Common myeloid progenitor, CD34-positive (primary cell): ENCODE data around the gene C17orf100.
"Not testable (repeated sequence)": the region's sequence is repeated elsewhere in the genome, so short reads cannot be mapped to it uniquely, and the experiment has no call there.

Source experiments
- CTCF ChIA-PET: fragments of 350-600 bp; sonication (Branson Sonifier 250); formaldehyde crosslinking; loops from one replicate; lab custom pipeline; 2021; ENCODE audit warnings: antibody characterized with exemption; lab: Charles Lee
- POLR2A ChIA-PET: fragments of 350-600 bp; sonication (Branson Sonifier 250); formaldehyde crosslinking; loops from one replicate; lab custom pipeline; 2021; ENCODE audit warnings: antibody characterized with exemption; lab: Charles Lee
- DNase-seq, 3 donors: peaks; one replicate each; pipeline versions ENCODE4 v3.0.0 to v3.0.0-alpha.2; 2013
- H3K27ac ChIP-seq, 2 experiments: 1 replicate in 1 of 2; 2 replicates in 1 of 2; pipeline ENCODE4 v1.7.0; 2013; ENCODE audit warnings: inconsistent platforms in 2 of 2, low read length in 2 of 2, mild to moderate bottlenecking in 2 of 2, low read depth in 1 of 2, moderate library complexity in 1 of 2; ENCODE audit not compliant: severe bottlenecking in 2 of 2, insufficient read depth in 1 of 2, poor library complexity in 1 of 2
- H3K27me3 ChIP-seq, 5 experiments: replicated peaks in 2 of 5; 1 replicate in 3 of 5; 2 replicates in 2 of 5; pipeline versions ENCODE4 v1.6.1 to v1.7.0; 2013; ENCODE audit warnings: low read length in 4 of 5, mild to moderate bottlenecking in 2 of 5, moderate library complexity in 2 of 5, inconsistent platforms in 1 of 5; ENCODE audit not compliant: insufficient read depth in 5 of 5, control insufficient read depth in 4 of 5
- H3K36me3 ChIP-seq, 4 experiments: 1 replicate in 2 of 4; 2 replicates in 2 of 4; pipeline versions ENCODE4 v1.6.1 to v1.7.0; 2013; ENCODE audit warnings: low read length in 3 of 4, control low read depth in 1 of 4, mild to moderate bottlenecking in 1 of 4; ENCODE audit not compliant: control insufficient read depth in 4 of 4, insufficient read depth in 4 of 4
- H3K4me1 ChIP-seq, 4 experiments: 1 replicate in 3 of 4; 2 replicates in 1 of 4; pipeline versions ENCODE4 v1.6.1 to v1.7.1; 2013; ENCODE audit warnings: low read length in 3 of 4, mild to moderate bottlenecking in 3 of 4, control low read depth in 1 of 4, inconsistent platforms in 1 of 4, moderate library complexity in 1 of 4; ENCODE audit not compliant: control insufficient read depth in 4 of 4, insufficient read depth in 4 of 4; ENCODE audit errors: control extremely low read depth in 1 of 4
- H3K4me3 ChIP-seq, 7 experiments: 1 replicate in 4 of 7; 2 replicates in 3 of 7; pipeline versions ENCODE4 v1.5.1 to v1.7.0; 2013; ENCODE audit warnings: mild to moderate bottlenecking in 7 of 7, low read length in 6 of 7, moderate library complexity in 6 of 7, inconsistent platforms in 2 of 7, low read depth in 2 of 7, control low read depth in 1 of 7; ENCODE audit not compliant: insufficient read depth in 4 of 7, control insufficient read depth in 1 of 7; ENCODE audit errors: extremely low read depth in 1 of 7
- H3K9me3 ChIP-seq, 5 experiments: 1 replicate in 4 of 5; 2 replicates in 1 of 5; pipeline versions ENCODE4 v1.6.1 to v1.7.1; 2013; ENCODE audit warnings: low read length in 4 of 5, mild to moderate bottlenecking in 2 of 5, inconsistent platforms in 1 of 5, low read depth in 1 of 5, moderate library complexity in 1 of 5; ENCODE audit not compliant: control insufficient read depth in 4 of 5, insufficient read depth in 2 of 5; ENCODE audit errors: control extremely low read depth in 1 of 5
- WGBS: methylation state at CpG from one replicate; pipeline ENCODE4 v1.1.5; 2013; ENCODE audit not compliant: insufficient coverage; 5-methylcytosine and 5-hydroxymethylcytosine counted together

C17orf100 gene

DNA sequence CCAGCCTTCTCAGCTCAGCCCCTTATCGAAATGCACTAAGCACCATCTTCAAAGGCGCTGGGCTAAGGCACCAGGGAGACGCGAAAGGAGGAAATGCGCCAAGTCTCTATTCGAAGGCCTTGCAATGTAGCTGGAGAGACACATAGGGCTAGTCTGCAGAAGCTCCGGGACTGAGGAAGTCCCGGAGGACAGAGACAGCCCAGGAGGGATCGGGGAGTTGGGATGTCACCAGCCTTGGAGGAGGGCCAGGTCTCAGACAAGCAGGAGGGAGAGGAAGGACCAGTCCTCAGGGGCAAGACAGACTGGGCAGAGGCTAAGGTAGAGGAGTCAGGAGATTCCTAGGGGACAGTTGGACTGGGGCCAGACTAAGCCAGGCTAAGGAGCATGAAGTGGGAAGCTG is 8.5 kb downstream of the C17orf100 start:
- ChIA-PET CTCF (interaction anchor here (1.4 to 2.7 kb wide), 2 partner anchors 11 kb away, joined by 5 to 12 read pairs; no protein-coding TSS in a partner anchor), POLR2A (no interaction called here)
- Histone ChIP-seq H3K4me3 (no peak overlapping the region), H3K27ac (no peak overlapping the region), H3K4me1 (peaks cover 6 to 40% (median 34%) of the 10 kb centered on the region in 4 experiments), H3K27me3 (peaks cover 0 to 20% (median 6%) of the 10 kb centered on the region in 5 experiments), H3K36me3 (no peaks in the 10 kb centered on the region), H3K9me3 (no peaks in the 10 kb centered on the region)
- 78% methylated on average over 9 of the region's 9 CpGs for WGBS
- DNase-seq, result peak in 1 of 3 donors; percentile 38

GRCh38 chr17:6660805-6661463 is 9.4 kb downstream of the C17orf100 start:
- Histone ChIP-seq H3K4me1 (peaks cover 6 to 40% (median 30%) of the 10 kb centered on the region in 4 experiments), H3K4me3 (peak overlapping the region in 6 of 7 experiments; percentile 1 to 28 (median 16)), H3K36me3 (no peaks in the 10 kb centered on the region), H3K27me3 (peaks cover 0 to 15% (median 4%) of the 10 kb centered on the region in 5 experiments), H3K27ac (no peak overlapping the region), H3K9me3 (no peaks in the 10 kb centered on the region)
- WGBS, result 0% methylated on average over 8 of the region's 11 CpGs
- CTCF ChIA-PET, result interaction anchor here (0.8 to 2.7 kb wide), 4 partner anchors 10 to 13 kb away, joined by 4 to 12 read pairs (median 4); partner anchors contain the start of genes C17orf100 and MED31
- POLR2A ChIA-PET, result no interaction called here
- DNase-seq, result peak; percentile 54 to 92 (median 89)

GRCh38 chr17:6661464-6661848 is 9.9 kb downstream of the C17orf100 start:
- ChIA-PET POLR2A (no interaction called here), CTCF (interaction anchor here (0.8 to 2.7 kb wide), 5 partner anchors 9 to 89 kb away, joined by 3 to 12 read pairs (median 4); partner anchors contain the start of genes C17orf100 and MED31)
- H3K27ac ChIP-seq, result no peak overlapping the region
- peaks cover 6 to 41% (median 31%) of the 10 kb centered on the region in 4 experiments for H3K4me1 ChIP-seq
- peaks cover 0 to 15% (median 4%) of the 10 kb centered on the region in 5 experiments for H3K27me3 ChIP-seq
- no peaks in the 10 kb centered on the region for H3K9me3 ChIP-seq
- DNase-seq, result no peak
- WGBS, result no CpG with 5 or more reads among the region's 2 CpGs
- H3K4me3 ChIP-seq, result peak overlapping the region in 5 of 7 experiments; percentile 1 to 28 (median 15)
- H3K36me3 ChIP-seq, result no peaks in the 10 kb centered on the region

DNA sequence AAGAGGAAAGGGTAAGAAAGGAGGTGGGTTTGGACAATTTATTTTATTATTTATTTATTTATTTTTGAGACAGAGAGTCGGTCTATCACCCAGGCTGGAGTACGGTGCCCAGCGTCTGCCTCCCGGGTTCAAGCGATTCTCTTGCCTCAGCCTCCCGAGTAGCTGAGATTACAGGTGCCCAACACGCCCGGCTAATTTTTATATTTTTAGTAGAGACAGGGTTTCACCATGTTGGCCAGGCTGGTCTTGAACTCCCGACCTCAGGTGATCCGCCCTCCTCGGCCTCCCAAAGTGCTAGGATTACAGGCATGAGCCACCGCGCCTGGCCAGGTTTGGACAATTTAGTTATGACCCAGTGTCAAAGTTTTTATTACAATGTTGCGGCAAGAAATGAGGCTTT is 11.6 kb downstream of the C17orf100 start:
- H3K27ac ChIP-seq, CTCF ChIA-PET, H3K36me3 ChIP-seq, POLR2A ChIA-PET, H3K9me3 ChIP-seq, H3K4me3 ChIP-seq, DNase-seq: not testable (repeated sequence)
- Histone ChIP-seq H3K4me1 (peaks cover 6 to 33% (median 25%) of the 10 kb centered on the region in 4 experiments), H3K27me3 (peaks cover 0 to 10% (median 2%) of the 10 kb centered on the region in 5 experiments)
- WGBS, result 99% methylated on average over 13 of the region's 14 CpGs

- WGBS, result 20% methylated on average over 9 of the region's 9 CpGs
- H3K27me3 ChIP-seq, result peaks cover 0 to 17% (median 9%) of the 10 kb centered on the region in 5 experiments
- H3K4me1 ChIP-seq, result peaks cover 6 to 20% (median 11%) of the 10 kb centered on the region in 4 experiments
- H3K27ac ChIP-seq, result no peak overlapping the region
- no peaks in the 10 kb centered on the region for H3K9me3 ChIP-seq
- H3K36me3 ChIP-seq, result no peaks in the 10 kb centered on the region
- POLR2A ChIA-PET, result no interaction called here
- no peak overlapping the region for H3K4me3 ChIP-seq
- peak; percentile 73 to 82 (median 73) for DNase-seq
- CTCF ChIA-PET, result interaction anchor here (0.7 to 2.8 kb wide), 9 partner anchors 11 to 341 kb away, joined by 3 to 19 read pairs (median 5); no protein-coding TSS in a partner anchor
Measured at GRCh38 chr17:6666077-6666521, 14.5 kb downstream of the C17orf100 start.

- ChIA-PET POLR2A (no interaction called here), CTCF (interaction anchor here (0.7 to 2.8 kb wide), 9 partner anchors 10 to 341 kb away, joined by 3 to 19 read pairs (median 5); no protein-coding TSS in a partner anchor)
- WGBS, result 96% methylated on average over 5 of the region's 6 CpGs
- no peaks in the 10 kb centered on the region for H3K36me3 ChIP-seq
- no peak overlapping the region for H3K27ac ChIP-seq
- DNase-seq, result no peak
- no peaks in the 10 kb centered on the region for H3K9me3 ChIP-seq
- peaks cover 0 to 21% (median 9%) of the 10 kb centered on the region in 5 experiments for H3K27me3 ChIP-seq
- H3K4me3 ChIP-seq, result no peak overlapping the region
- H3K4me1 ChIP-seq, result peaks cover 2 to 15% (median 7%) of the 10 kb centered on the region in 4 experiments
Measured at GRCh38 chr17:6666557-6666956, 15.0 kb downstream of the C17orf100 start.
